GM21723 (cell line): ENCODE measurements around the gene C20orf173.
"Not testable (repeated sequence)": the region's sequence is repeated elsewhere in the genome, so short reads cannot be mapped to it uniquely, and the experiment has no call there.

Experiments
- ATAC-seq: cut with Tn5 transposase; IDR thresholded peaks from one replicate; pipeline ENCODE4 v1.9.1; 2021; ENCODE audit warnings: mild to moderate bottlenecking, moderate library complexity; ENCODE audit not compliant: unreplicated experiment

The C20orf173 gene

GRCh38 chr20:35547329-35547728 lies 17.9 kb upstream of the C20orf173 start:
- ATAC-seq = no peak

DNA sequence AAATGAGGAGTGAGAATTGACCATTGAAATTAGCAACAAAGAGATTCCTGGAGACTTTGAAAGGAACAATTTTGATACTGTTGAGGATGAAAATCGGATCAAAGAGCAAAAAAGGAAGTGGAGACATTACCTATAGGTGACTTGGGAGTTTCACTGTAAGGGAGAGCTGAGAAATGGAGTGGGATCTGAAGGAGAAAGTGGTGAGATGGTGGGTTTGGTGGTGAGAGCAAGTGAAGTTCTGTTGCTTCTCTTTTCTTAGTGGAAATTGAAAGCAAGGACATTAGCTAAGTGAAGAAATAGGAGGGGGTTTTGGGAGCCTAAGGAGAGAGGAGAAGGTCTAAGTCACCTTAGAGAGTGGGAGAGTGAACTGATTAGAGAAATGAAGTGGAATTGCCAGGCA lies 16.7 kb upstream of the C20orf173 start:
- ATAC-seq = no peak

DNA sequence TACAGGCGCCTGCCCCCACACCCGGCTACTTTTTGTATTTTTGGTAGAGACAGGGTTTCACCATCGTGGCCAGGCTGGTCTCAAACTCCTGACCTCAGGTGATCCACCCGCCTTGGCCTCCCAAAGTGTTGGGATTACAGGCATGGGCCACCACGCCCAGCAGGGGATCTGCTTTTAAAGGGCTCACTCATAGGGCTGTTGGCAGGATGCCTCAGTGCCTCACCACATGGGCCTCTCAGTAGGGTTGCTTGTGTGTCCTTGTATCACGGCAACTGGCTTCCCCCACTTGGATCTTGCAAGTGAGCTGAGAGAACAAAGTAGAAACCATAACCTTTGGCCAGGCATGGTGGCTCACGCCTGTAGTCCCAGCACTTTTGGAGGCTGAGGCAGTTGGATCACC lies 15.5 kb upstream of the C20orf173 start:
- ATAC-seq = not testable (repeated sequence)

GRCh38 chr20:35544436-35544835 lies 15.0 kb upstream of the C20orf173 start:
- no peak for ATAC-seq

GRCh38 chr20:35542990-35543389 lies 13.5 kb upstream of the C20orf173 start:
- no peak for ATAC-seq

DNA sequence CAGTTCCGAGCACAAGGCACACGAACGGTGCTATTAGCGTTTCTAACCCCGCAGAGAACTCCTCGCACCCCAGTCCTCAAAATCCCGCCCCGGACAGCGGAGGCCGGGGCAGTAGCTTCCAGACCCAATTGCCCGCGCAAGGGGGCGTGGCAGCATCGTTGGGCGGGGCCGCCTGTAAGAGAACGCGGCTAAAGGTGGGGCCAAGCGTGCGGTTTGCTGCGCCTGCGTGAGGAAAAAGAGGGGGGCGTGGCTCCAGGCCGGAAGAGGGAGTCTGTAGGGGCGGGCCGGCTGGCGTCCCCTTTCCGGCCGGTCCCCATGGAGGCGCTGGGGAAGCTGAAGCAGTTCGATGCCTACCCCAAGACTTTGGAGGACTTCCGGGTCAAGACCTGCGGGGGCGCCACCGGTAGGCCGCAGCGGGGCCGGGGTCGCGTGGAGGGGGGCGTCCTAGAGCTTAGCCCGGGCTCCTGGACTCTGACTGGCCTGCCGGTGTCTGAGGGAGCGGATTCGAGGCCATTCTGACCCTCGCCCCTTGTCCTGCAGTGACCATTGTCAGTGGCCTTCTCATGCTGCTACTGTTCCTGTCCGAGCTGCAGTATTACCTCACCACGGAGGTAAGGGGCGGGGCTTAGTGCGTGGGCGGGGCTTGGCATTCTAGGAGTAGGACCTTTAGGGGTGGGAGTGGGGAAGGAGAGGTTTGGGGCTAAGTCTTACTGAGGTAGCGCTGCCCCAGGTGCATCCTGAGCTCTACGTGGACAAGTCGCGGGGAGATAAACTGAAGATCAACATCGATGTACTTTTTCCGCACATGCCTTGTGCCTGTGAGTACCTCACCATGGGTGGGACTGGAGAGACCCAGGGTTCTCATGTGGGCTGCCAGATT lies 12.6 kb upstream of the C20orf173 start, which contains the start of gene ERGIC3:
Gene ERGIC3, plus strand, starts transcription at position 296 of the 880 bp plus-strand sequence. Its CDS starts 20 bp downstream, at position 316.
- peak; percentile 84 for ATAC-seq

DNA sequence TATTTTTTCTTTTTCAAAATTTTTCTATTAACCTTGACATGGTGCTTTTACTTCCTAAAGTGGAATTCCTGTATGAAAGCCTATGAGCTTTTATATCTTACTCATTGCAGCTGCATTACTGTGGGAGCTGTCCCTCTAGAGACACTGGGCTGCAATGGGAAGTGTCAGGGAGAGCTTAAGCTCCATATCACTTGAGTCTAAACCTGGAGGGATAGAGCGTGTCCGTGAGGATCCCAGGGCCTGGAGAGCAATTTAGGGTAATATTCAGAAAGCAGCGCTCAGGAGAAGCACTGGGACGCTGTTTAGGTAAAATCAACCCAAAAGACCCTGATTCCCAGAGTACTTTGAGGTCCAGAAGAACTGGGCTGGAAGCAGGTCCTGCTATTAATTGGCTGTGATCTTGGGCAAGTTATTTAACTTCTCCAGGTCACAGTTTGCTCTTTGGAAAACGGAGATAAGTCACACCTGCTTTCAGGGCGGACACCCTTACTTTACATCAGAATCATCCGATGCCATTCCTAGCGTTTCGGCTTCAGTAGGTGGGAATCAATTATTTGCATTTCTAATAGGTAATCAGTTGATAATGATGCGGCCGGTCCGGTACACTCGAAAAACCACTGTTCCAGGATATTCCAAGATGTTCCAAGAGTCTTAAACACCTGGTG lies 11.8 kb upstream of the C20orf173 start:
- no peak for ATAC-seq

GRCh38 chr20:35539756-35540212 lies 10.3 kb upstream of the C20orf173 start:
- ATAC-seq = peak; percentile 65

DNA sequence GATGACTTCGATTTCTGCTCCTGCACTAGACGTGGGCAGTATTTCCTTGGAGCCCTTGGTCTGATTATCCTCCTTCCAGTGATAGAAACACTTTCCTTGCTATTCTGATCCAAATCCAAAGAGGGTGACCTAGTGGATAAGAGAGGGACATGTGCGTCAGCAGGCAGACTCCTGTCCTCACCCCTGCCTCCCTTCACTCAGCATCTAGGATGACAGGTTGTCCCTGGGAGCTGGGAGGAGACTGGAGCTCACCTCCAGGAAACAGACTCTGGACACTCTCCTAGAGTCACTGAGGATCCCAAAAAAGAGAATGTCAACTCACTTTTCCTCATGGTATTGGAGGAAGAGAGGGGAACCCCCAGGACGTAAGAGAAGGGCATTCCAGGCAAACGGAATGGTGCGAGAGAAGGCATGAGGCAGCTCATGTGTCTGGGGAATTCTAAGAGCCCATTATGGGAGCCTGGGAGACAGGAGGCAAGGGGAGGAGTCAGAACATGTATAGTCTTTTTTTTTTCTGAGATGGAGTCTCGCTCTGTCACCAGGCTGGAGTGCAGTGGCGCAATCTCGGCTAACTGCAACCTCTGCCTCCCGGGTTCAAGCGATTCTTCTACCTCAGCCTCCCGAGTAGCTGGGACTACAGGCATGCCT lies 2.2 kb downstream of the C20orf173 start:
- ATAC-seq = no peak

DNA sequence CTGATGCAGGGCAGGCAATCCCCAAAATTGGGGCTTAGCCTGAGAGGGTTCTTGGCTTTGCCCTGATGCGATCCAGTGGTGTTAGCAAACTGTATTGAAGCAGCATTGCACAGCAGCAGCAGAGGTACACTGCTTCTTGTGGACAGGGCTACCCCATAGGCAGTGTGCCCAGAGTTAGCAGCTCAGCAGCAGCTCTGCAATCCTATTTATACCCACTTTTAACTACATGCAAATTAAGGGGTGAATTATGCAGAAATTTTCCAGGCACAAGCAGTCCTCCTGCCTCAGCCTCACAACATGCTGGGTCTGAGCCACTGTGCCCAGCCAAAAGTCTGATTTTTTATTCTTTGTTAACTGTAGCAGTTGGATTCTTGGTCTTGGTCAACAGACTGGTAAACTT lies 3.8 kb downstream of the C20orf173 start:
- ATAC-seq = no peak

DNA sequence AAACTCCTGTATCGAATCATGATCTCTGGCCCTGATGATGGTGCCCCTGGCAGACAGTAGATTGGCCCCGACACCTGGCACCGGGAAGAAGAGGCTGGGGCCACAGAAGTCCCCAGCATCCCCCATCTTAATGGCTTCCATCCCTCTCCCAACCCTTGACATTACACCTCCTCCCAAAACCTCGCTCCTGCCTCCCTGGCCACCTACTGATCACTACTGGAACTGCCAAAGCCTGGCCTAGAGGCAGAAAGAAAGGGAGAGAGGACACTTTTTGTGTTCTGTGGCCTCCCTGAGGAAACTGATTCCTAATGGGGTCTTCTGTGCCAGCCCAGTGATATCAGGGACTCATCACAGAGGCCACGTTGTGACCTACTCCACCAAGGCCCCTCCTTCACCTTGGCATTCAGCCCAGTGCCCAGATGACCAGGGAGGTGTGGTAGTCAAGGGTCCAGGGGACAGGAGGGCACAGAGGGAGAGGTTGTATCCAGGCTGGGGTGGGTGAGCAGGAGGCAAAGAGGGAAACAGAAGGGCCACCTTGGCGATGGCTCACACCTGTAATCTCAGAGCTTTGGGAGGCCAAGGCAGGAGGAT lies 6.1 kb downstream of the C20orf173 start:
- no peak for ATAC-seq

GRCh38 chr20:35518955-35519354 lies 10.5 kb downstream of the C20orf173 start:
- no peak for ATAC-seq

DNA sequence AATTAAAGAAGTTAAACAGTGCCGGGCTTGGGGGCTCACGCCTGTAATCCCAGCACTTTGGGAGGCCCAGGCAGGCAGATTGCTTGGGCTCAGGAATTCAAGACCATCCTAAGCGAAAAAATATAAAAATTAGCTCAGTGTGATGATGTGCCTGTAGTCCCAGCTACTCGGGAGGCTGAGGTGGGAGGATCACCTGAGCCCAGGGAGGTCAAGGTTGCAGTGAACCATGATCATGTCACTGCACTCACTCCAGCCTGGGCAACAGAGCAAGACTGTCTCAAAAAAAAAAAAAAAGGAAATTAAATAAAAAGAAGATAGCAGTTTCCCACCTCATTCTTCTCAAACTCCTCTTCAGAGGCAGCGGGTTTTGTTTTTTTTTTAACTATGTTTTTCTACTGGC lies 11.7 kb downstream of the C20orf173 start:
- ATAC-seq = not testable (repeated sequence)

- no peak for ATAC-seq
Observed at GRCh38 chr20:35517125-35517524, 12.3 kb downstream of the C20orf173 start.

GRCh38 chr20:35515949-35516645 lies 13.4 kb downstream of the C20orf173 start:
- no peak for ATAC-seq

DNA sequence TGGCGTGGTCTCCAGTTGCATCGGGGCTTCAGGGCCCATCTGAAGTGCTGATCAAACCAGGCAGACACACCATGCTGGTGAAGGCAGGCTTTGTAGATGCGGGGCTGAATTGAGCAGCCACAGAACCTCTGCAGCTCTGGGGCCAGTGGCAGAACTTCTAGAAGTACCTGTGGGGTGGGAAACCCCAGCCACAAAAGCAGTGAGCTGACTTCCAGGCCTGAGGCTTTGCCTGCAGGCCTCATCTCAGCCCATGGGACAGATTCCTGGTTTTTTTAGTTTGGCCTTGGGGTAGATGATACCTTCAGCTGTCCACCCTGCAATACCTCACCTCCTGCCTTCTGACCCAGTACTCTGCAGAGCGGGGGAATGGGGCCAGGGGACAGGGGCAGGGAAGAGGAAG lies 14.1 kb downstream of the C20orf173 start:
- no peak for ATAC-seq

GRCh38 chr20:35514371-35514932 lies 15.0 kb downstream of the C20orf173 start:
- no peak for ATAC-seq

DNA sequence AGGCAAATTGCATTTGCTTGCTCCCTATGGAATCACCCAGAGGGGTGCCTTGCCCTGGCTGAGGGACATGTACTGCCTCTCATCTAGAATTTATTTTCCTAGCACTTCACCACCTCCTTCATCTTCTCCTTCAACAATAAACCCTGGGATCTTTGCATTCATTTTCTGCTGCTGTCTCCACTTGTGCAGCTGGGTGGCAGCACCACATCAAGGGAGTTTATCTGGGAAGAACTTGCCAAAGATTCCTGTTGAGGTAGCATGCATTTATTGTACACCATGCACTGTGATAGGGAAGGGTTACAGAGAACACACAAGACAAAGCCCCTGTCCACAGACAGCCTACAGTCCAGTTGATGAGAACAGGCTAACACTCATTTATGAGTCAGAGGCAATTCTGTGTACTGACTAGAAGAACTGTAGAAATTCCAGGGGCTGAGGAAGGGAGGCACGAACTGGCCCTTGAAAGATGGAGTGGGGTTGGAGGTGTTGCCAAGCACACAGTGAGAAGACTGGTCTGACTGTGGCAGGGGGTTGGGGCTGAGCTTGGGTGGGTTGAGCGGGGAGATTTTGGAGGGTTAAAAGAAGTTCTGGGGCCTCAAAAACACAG lies 17.5 kb downstream of the C20orf173 start:
- no peak for ATAC-seq

DNA sequence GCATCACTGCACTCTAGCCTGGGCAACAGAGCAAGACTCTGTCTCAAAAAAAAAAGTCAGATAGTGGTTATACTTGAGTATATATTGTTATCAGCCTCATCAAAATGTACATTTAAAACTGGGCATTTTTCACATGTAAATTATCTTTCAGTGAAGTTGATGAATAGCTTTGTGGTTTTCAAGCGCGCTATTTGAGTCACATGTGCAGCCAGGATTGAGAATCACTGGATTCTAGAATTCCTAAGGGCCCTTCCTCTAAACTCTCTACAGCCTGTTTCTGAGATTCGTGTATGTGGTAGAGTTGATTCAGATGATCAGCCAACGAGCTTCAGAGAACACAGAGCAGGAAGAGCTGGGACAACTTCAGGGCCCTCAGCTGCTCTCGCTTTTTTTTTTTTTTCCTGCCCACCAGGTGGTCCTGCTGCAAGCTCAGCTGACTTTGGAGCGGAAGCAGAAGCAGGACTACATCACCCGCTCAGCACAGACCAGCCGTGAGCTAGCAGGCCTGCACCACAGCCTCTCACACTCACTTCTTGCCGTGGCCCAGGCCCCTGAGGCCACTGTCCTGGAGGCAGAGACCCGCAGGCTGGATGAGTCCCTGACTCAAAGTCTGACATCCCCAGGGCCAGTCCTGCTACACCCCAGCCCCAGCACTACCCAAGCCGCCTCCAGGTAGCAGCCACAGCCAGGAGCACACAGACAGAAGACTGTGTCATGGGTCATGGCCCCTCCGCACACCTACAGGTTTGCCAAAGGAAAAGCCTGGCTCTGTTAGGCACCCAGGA lies 18.3 kb downstream of the C20orf173 start:
- ATAC-seq = no peak
